Stimulated activated CD4-positive, alpha-beta T cell treated with anti-CD3 and anti-CD28 coated beads, Interleukin-2, amount 100 ng/mL, for 48 hours (primary cell): ENCODE measurements around the gene TAS2R8.
"Not testable (repeated sequence)": the region's sequence is repeated elsewhere in the genome, so short reads cannot be mapped to it uniquely, and the experiment has no call there.

Experiments used
- DNase-seq, 2 donors: peaks; one replicate each; pipeline ENCODE4 v3.0.0-alpha.2; 2020

TAS2R8 gene

GRCh38 chr12:10807186-10807585 lies at the start of gene TAS2R8:
Gene TAS2R8 (minus strand): TSS chr12:10807286. CDS start chr12:10806980, 306 bp downstream.
- no peak for DNase-seq

- no peak for DNase-seq
Measured at GRCh38 chr12:10855807-10856206, 48.7 kb upstream of the TAS2R8 start.

- no peak for DNase-seq
Measured at GRCh38 chr12:10853776-10854175, 46.7 kb upstream of the TAS2R8 start.

GRCh38 chr12:10851243-10851858 lies 44.3 kb upstream of the TAS2R8 start:
- DNase-seq = no peak

GRCh38 chr12:10849425-10849878 lies 42.4 kb upstream of the TAS2R8 start, which contains the start of gene PRR4:
Gene PRR4 (minus strand): TSS chr12:10849475. CDS start chr12:10849437, 38 bp downstream.
- DNase-seq = no peak

- no peak for DNase-seq
Measured at GRCh38 chr12:10847744-10848143, 40.7 kb upstream of the TAS2R8 start.

- DNase-seq = no peak
Measured at GRCh38 chr12:10842862-10843261, 35.8 kb upstream of the TAS2R8 start.

- no peak for DNase-seq
Measured at GRCh38 chr12:10838461-10838860, 31.4 kb upstream of the TAS2R8 start.

GRCh38 chr12:10829994-10830393 lies 22.9 kb upstream of the TAS2R8 start:
- DNase-seq = no peak

GRCh38 chr12:10826258-10826657 lies 19.2 kb upstream of the TAS2R8 start, which contains the start of gene TAS2R10:
Gene TAS2R10 (minus strand): TSS chr12:10826358. CDS start chr12:10826269, 89 bp downstream.
- DNase-seq = no peak

- no peak for DNase-seq
Measured at GRCh38 chr12:10824957-10825356, 17.9 kb upstream of the TAS2R8 start.

- no peak for DNase-seq
Measured at GRCh38 chr12:10811883-10812536, 4.9 kb upstream of the TAS2R8 start.

- no peak for DNase-seq
Measured at GRCh38 chr12:10810068-10810467, 3.0 kb upstream of the TAS2R8 start, which contains the start of gene TAS2R9. Gene TAS2R9 (minus strand): TSS chr12:10810168. CDS start chr12:10810075, 93 bp downstream.

GRCh38 chr12:10802587-10802986 lies 4.5 kb downstream of the TAS2R8 start, which contains the start of gene TAS2R7:
Gene TAS2R7 (minus strand): TSS chr12:10802627. CDS start chr12:10802570, 57 bp downstream.
- DNase-seq = no peak

GRCh38 chr12:10801741-10802140 lies 5.3 kb downstream of the TAS2R8 start:
- no peak for DNase-seq

- no peak for DNase-seq
Measured at GRCh38 chr12:10794222-10794621, 12.9 kb downstream of the TAS2R8 start.

GRCh38 chr12:10791769-10792168 lies 15.3 kb downstream of the TAS2R8 start:
- not testable (repeated sequence) for DNase-seq

GRCh38 chr12:10783252-10783651 lies 23.8 kb downstream of the TAS2R8 start:
- no peak for DNase-seq

GRCh38 chr12:10779103-10779502 lies 28.0 kb downstream of the TAS2R8 start:
- no peak for DNase-seq

- DNase-seq = no peak
Measured at GRCh38 chr12:10771132-10771733, 35.9 kb downstream of the TAS2R8 start.

- no peak for DNase-seq
Measured at GRCh38 chr12:10759657-10760056, 47.4 kb downstream of the TAS2R8 start.

GRCh38 chr12:10756194-10756593 lies 50.9 kb downstream of the TAS2R8 start:
- DNase-seq = no peak
